ENCODE results near the gene PTP4A1. TPM values are rescaled to one million over a fixed set of nuclear protein-coding genes. Genes with fewer than 3 reads are reported as not detected.

The PTP4A1 gene
- total and polyA plus RNA-seq, 2 of the 13 experiments (the other 11 are each of a cell fraction or from before 2014, with no cell fraction given): 141 to 376 TPM

DNA sequence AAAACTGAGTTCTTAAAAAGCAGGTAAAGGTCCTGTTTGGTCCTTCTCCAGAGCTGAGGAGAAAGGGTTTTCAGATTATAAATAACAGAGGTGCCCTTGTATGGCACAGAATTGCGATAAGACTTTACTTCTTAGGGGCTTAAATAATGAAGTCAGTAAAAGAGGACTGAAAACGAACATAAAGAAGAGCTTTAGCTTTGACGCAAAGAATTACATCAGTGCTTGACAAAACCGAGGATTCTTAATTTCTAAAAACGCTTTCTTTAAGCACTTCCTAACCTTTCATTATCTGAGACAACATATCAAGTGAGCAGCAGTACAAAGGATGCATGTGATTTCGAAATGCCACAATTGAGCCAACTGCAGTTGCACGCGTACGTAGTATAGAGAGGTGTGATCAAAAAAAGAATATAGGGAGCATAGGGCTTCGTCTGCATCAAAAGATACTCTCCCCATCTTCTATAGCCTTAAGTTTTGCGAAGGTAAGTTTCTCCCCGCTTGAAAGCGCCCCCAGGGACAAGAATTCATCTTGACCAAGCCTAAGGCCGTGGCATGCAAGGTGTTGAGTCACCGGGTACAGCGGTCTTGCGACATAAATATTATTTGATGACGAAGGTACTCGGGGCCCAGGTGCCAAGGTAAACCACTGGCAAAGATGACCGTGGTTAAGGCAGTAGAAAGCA is 778 bp upstream of the PTP4A1 start (continued):
- TF ChIP-seq ZNF256 (CRISPR knock-in tag; conservative IDR thresholded peaks at IDR 0.05) (0 out of 2 replicates have a peak, but pooled peaks have one; percentile 32), SIX4 (CRISPR knock-in tag; IDR thresholded peaks at IDR 0.05) (no peak), ZNF44 (CRISPR knock-in tag; IDR thresholded peaks at IDR 0.05) (peak; percentile 26; the same call in 1 of the 2 replicates), KDM3A (CRISPR knock-in tag; IDR thresholded peaks at IDR 0.05; ENCODE audit: low read depth) (0 out of 2 replicates have a peak, but pooled peaks have one; percentile 2)
- TF ChIP-seq, protein P1, sequence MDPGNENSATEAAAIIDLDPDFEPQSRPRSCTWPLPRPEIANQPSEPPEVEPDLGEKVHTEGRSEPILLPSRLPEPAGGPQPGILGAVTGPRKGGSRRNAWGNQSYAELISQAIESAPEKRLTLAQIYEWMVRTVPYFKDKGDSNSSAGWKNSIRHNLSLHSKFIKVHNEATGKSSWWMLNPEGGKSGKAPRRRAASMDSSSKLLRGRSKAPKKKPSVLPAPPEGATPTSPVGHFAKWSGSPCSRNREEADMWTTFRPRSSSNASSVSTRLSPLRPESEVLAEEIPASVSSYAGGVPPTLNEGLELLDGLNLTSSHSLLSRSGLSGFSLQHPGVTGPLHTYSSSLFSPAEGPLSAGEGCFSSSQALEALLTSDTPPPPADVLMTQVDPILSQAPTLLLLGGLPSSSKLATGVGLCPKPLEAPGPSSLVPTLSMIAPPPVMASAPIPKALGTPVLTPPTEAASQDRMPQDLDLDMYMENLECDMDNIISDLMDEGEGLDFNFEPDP (CRISPR knock-in tag; conservative IDR thresholded peaks at IDR 0.05): no peak

DNA sequence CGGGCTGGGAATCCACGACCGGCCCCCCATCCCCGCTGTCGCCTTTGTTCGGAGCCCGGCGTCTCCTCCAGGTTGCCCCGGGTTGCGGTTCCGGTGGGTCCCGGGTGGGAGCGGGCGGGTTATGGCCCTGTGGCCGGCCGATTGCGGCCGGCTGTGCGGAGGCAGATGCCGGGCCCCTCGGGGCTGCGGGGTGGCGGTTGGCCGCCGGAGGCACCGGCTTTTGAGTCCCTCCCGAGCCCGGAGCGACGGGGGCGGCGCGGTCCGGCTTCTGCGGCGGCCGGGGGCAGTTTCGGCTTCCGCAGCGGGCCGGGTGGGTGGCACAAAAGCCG is 431 bp downstream of the PTP4A1 start:
- Histone ChIP-seq H3K4me1 (ENCODE audit: insufficient read depth, low read length) (peaks cover 60% of the 10 kb centered on the region), H3K9me3 (ENCODE audit: low read length) (no peaks in the 10 kb centered on the region), H3K4me3 (replicated peaks in 1 of 3; ENCODE audit: insufficient read depth in 1 of 3, low read depth in 2 of 3, low read length in 3 of 3) (peak overlapping the region; percentile 78 to 95 (median 89)), H3K27ac (ENCODE audit: extremely low read length, insufficient read depth, low read length) (peak overlapping the region; percentile 96), H3K36me3 (replicated peaks in 1 of 2; ENCODE audit: control insufficient read depth in 1 of 2, insufficient read depth in 2 of 2, low read length in 2 of 2) (peaks cover 6 to 15% of the 10 kb centered on the region in 2 experiments), H3K79me2 (ENCODE audit: insufficient read depth, low read length) (peaks cover 95% of the 10 kb centered on the region), H3K27me3 (ENCODE audit: control insufficient read depth in 1 of 2, insufficient read depth in 2 of 2, low read length in 2 of 2) (no peaks in the 10 kb centered on the region; a peak in 1 of 5 replicates), H4K20me1 (ENCODE audit: insufficient read depth, low read length) (peaks cover 41% of the 10 kb centered on the region), H3K4me2 (ENCODE audit: low read depth, low read length) (peak overlapping the region; percentile 73), H2AFZ (ENCODE audit: low read length) (no peak overlapping the region), H3K9ac (ENCODE audit: insufficient read depth, low read depth, low read length) (peak overlapping the region; percentile 99)
- DNase-seq (ENCODE audit: low spot score) (no peak), ATAC-seq (peak; percentile 0; the same call in 2 of the 3 replicates), FAIRE-seq (no peak)
- in situ Hi-C loops (cut with HindIII; ENCODE audit: extremely low pct_ligation_motif_present, low pct_unique_long_range_greater_than_20kb) (loop anchor here (5.0 kb wide), 3 partner anchors 55 to 220 kb away; no protein-coding TSS in a partner anchor), intact Hi-C loops (cut with micrococcal nuclease; ENCODE audit: unreplicated experiment) (loop anchor here (1.0 kb wide), 1 partner anchor 114 kb away; no protein-coding TSS in a partner anchor)
- CTCF ChIA-PET (ENCODE audit: low intra/inter-chr PET ratio, low total read pairs): interaction anchor here (2.3 to 2.9 kb wide), 2 partner anchors 192 to 220 kb away, joined by 8 to 32 read pairs; no protein-coding TSS in a partner anchor
- BruUV-seq (replicated peaks): no TSS peak
- 0% methylated on average over 12 of the region's 42 CpGs for WGBS (ENCODE audit: low lambda C conversion rate)
- POLR2A ChIA-PET: interaction anchor here (1.3 to 2.9 kb wide), 10 partner anchors 15 to 220 kb away, joined by 3 to 66 read pairs (median 12); partner anchors contain the start of gene PHF3
- TF ChIP-seq TAF15 (IDR thresholded peaks at IDR 0.05; ENCODE audit: low read depth, low read length, poor library complexity, severe bottlenecking): peak; percentile 94
- TF ChIP-seq ZNF558 (CRISPR knock-in tag; IDR thresholded peaks at IDR 0.05; ENCODE audit: borderline replicate concordance): no peak
- TF ChIP-seq ZNF441 (CRISPR knock-in tag; IDR thresholded peaks at IDR 0.05; ENCODE audit: borderline replicate concordance): no peak; the same call in 1 of the 2 replicates
- TF ChIP-seq ZBTB42 (CRISPR knock-in tag; IDR thresholded peaks at IDR 0.05): 0 out of 2 replicates have a peak, but pooled peaks have one; percentile 6
- TF ChIP-seq FIP1L1 (IDR thresholded peaks at IDR 0.05; ENCODE audit: borderline replicate concordance, insufficient read depth, low read depth, low read length): 0 out of 2 replicates have a peak, but pooled peaks have one; percentile 29
- TF ChIP-seq CAMTA2 (CRISPR knock-in tag; IDR thresholded peaks at IDR 0.05; ENCODE audit: borderline replicate concordance): peak; percentile 45; the same call in 1 of the 2 replicates
- TF ChIP-seq ZFP82 (CRISPR knock-in tag; IDR thresholded peaks at IDR 0.05; ENCODE audit: borderline replicate concordance): peak; percentile 58; the same call in 1 of the 2 replicates
- no peak for TF ChIP-seq ZBTB7B (CRISPR knock-in tag; IDR thresholded peaks at IDR 0.05)
- no peak for TF ChIP-seq NFATC3 (CRISPR knock-in tag; IDR thresholded peaks at IDR 0.05)
- peak; percentile 1; the same call in 1 of the 2 replicates for TF ChIP-seq DR1 (CRISPR knock-in tag; IDR thresholded peaks at IDR 0.05)
- TF ChIP-seq, protein P2, sequence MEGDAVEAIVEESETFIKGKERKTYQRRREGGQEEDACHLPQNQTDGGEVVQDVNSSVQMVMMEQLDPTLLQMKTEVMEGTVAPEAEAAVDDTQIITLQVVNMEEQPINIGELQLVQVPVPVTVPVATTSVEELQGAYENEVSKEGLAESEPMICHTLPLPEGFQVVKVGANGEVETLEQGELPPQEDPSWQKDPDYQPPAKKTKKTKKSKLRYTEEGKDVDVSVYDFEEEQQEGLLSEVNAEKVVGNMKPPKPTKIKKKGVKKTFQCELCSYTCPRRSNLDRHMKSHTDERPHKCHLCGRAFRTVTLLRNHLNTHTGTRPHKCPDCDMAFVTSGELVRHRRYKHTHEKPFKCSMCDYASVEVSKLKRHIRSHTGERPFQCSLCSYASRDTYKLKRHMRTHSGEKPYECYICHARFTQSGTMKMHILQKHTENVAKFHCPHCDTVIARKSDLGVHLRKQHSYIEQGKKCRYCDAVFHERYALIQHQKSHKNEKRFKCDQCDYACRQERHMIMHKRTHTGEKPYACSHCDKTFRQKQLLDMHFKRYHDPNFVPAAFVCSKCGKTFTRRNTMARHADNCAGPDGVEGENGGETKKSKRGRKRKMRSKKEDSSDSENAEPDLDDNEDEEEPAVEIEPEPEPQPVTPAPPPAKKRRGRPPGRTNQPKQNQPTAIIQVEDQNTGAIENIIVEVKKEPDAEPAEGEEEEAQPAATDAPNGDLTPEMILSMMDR (CRISPR knock-in tag; IDR thresholded peaks at IDR 0.05): no peak
- TF ChIP-seq ZBTB20 (CRISPR knock-in tag; IDR thresholded peaks at IDR 0.05; ENCODE audit: borderline replicate concordance, low read depth): 0 out of 2 replicates have a peak, but pooled peaks have one; percentile 1
- TF ChIP-seq SOX6 (IDR thresholded peaks at IDR 0.05): no peak
- TF ChIP-seq SOX6 (CRISPR knock-in tag; IDR thresholded peaks at IDR 0.05): no peak
- TF ChIP-seq LCORL (IDR thresholded peaks at IDR 0.05): no peak
- no peak for TF ChIP-seq LCORL (CRISPR knock-in tag; IDR thresholded peaks at IDR 0.05)
